Thymus (tissue), 14 donors: ENCODE measurements around the gene ADH6. TPM values are rescaled to one million over a fixed set of nuclear protein-coding genes. Genes with fewer than 3 reads are reported as not detected.
"Not testable (repeated sequence)": the region's sequence is repeated elsewhere in the genome, so short reads cannot be mapped to it uniquely, and the experiment has no call there.

Source experiments
- DNase-seq, 9 donors: peaks; one replicate each; pipeline ENCODE4 v3.0.0-alpha.2; 2013; ENCODE audit warnings: low spot score in 9 of 9, low read depth in 6 of 9, missing footprints in 1 of 9
- H3K27ac ChIP-seq, 2 donors: one replicate each; pipeline ENCODE4 v1.5.1; 2013; ENCODE audit warnings: control low read depth in 1 of 2, low read depth in 1 of 2, low read length in 1 of 2, mild to moderate bottlenecking in 1 of 2, moderate library complexity in 1 of 2
- H3K27me3 ChIP-seq, 2 donors: one replicate each; pipeline ENCODE4 v1.5.1; 2013; ENCODE audit warnings: low read length in 1 of 2; ENCODE audit not compliant: control insufficient read depth in 2 of 2, insufficient read depth in 1 of 2
- H3K36me3 ChIP-seq, 2 donors: one replicate each; pipeline ENCODE4 v1.5.1; 2013; ENCODE audit warnings: low read length in 1 of 2, mild to moderate bottlenecking in 1 of 2, moderate library complexity in 1 of 2; ENCODE audit not compliant: control insufficient read depth in 2 of 2, insufficient read depth in 2 of 2
- H3K4me1 ChIP-seq, 2 donors: one replicate each; pipeline ENCODE4 v1.5.1; 2013; ENCODE audit warnings: low read length in 2 of 2; ENCODE audit not compliant: control insufficient read depth in 2 of 2, insufficient read depth in 2 of 2
- H3K4me3 ChIP-seq, 2 donors: one replicate each; pipeline ENCODE4 v1.5.1; 2013; ENCODE audit warnings: low read length in 2 of 2, control low read depth in 1 of 2, mild to moderate bottlenecking in 1 of 2
- H3K9me3 ChIP-seq, 2 donors: one replicate each; pipeline ENCODE4 v1.5.1; 2013; ENCODE audit warnings: low read length in 1 of 2, mild to moderate bottlenecking in 1 of 2; ENCODE audit not compliant: control insufficient read depth in 2 of 2, insufficient read depth in 1 of 2
- WGBS: extraction: QIAGEN DNeasy Blood & Tissue Kit; methylation state at CpG from one replicate; pipeline ENCODE4 v1.1.7; 2013; 5-methylcytosine and 5-hydroxymethylcytosine counted together
- long read RNA-seq, 10 donors: transcript quantifications; one replicate each; lab custom pipeline, GENCODE V29; 2026
- polyA plus RNA-seq: library from polyadenylated mRNA; stranded (reverse); fragments of 200-250 nt; gene quantifications from one replicate; pipeline ENCODE4 v1.2.3, GENCODE V29; 2013
- total RNA-seq: library from RNA; stranded (reverse); fragments of 120-200 nt; gene quantifications from one replicate; pipeline ENCODE4 v1.2.4, GENCODE V29; 2013
- donor health status: healthy.

ADH6 gene
- 0.09 TPM for total RNA-seq
- 1.5 TPM for polyA plus RNA-seq
- long read RNA-seq, donor 1, result 0 reads
- long read RNA-seq, donor 2, result 0 reads
- long read RNA-seq, donor 3, result 0 reads
- long read RNA-seq, donor 4, result 0 reads
- long read RNA-seq, donor 5, partial matches to known transcripts, result 0 of 4 reads
- long read RNA-seq, donor 5, other reads (novel, unspliced or antisense), result 0 of 4 reads
- long read RNA-seq, donor 6, result 0 reads
- long read RNA-seq, donor 7, result 0 reads
- long read RNA-seq, donor 8, result 0 reads
- long read RNA-seq, donor 9, result 0 reads
- long read RNA-seq, donor 10, partial matches to known transcripts, result 0 of 1 reads
- long read RNA-seq, donor 10, other reads (novel, unspliced or antisense), result 0 of 1 reads

- WGBS, result 93% methylated on average over 3 of the region's 3 CpGs
- H3K9me3 ChIP-seq, result no peaks in the 10 kb centered on the region
These were observed at the start of gene ADH6 for GRCh38 chr4:99219072-99219471. Gene ADH6, minus strand, starts transcription at chr4:99219246. Its CDS starts 94 bp downstream, at chr4:99219152.

GRCh38 chr4:99264927-99265326 lies 45.9 kb upstream of the ADH6 start:
- H3K9me3 ChIP-seq, result peaks cover 0 to 11% of the 10 kb centered on the region in 2 donors
- DNase-seq, result no peak
- no peaks in the 10 kb centered on the region for H3K36me3 ChIP-seq
- H3K27me3 ChIP-seq, result no peaks in the 10 kb centered on the region
- H3K27ac ChIP-seq, result no peak overlapping the region
- no peak overlapping the region for H3K4me3 ChIP-seq
- no peaks in the 10 kb centered on the region for H3K4me1 ChIP-seq

More at GRCh38 chr4:99219072-99219471, at the start of gene ADH6:
- H3K36me3 ChIP-seq, result no peaks in the 10 kb centered on the region
- no peaks in the 10 kb centered on the region for H3K4me1 ChIP-seq
- H3K27ac ChIP-seq, result no peak within 1 kb of the TSS
- H3K27me3 ChIP-seq, result no peaks in the 10 kb centered on the region
- no peak for DNase-seq
- no peak within 1 kb of the TSS for H3K4me3 ChIP-seq

GRCh38 chr4:99252746-99253145 lies 33.7 kb upstream of the ADH6 start:
- no peak overlapping the region for H3K27ac ChIP-seq
- WGBS, result 91% methylated on average over 4 of the region's 4 CpGs

GRCh38 chr4:99248714-99249113 lies 29.7 kb upstream of the ADH6 start:
- H3K27ac ChIP-seq, result no peak overlapping the region
- no peaks in the 10 kb centered on the region for H3K36me3 ChIP-seq
- H3K27me3 ChIP-seq, result no peaks in the 10 kb centered on the region
- peaks cover 0 to 11% of the 10 kb centered on the region in 2 donors for H3K9me3 ChIP-seq
- WGBS, result 96% methylated on average over 1 of the region's 1 CpG
- no peak for DNase-seq
- H3K4me3 ChIP-seq, result no peak overlapping the region
- H3K4me1 ChIP-seq, result no peaks in the 10 kb centered on the region

More at GRCh38 chr4:99252746-99253145, 33.7 kb upstream of the ADH6 start:
- no peak overlapping the region for H3K4me3 ChIP-seq
- H3K9me3 ChIP-seq, result peaks cover 0 to 5% of the 10 kb centered on the region in 2 donors
- no peaks in the 10 kb centered on the region for H3K36me3 ChIP-seq
- no peak for DNase-seq
- no peaks in the 10 kb centered on the region for H3K27me3 ChIP-seq
- H3K4me1 ChIP-seq, result no peaks in the 10 kb centered on the region

- 92% methylated on average over 1 of the region's 1 CpG for WGBS
- DNase-seq, result no peak
- Histone ChIP-seq H3K4me3 (no peak overlapping the region), H3K36me3 (no peaks in the 10 kb centered on the region), H3K4me1 (no peaks in the 10 kb centered on the region), H3K27me3 (no peaks in the 10 kb centered on the region), H3K27ac (no peak overlapping the region), H3K9me3 (peaks cover 0 to 4% of the 10 kb centered on the region in 2 donors)
These were observed 16.9 kb upstream of the ADH6 start for GRCh38 chr4:99235955-99236354.

- Histone ChIP-seq H3K27me3 (no peaks in the 10 kb centered on the region), H3K4me3 (no peak overlapping the region), H3K27ac (no peak overlapping the region), H3K9me3 (peaks cover 0 to 4% of the 10 kb centered on the region in 2 donors), H3K4me1 (no peaks in the 10 kb centered on the region), H3K36me3 (no peaks in the 10 kb centered on the region)
- no peak for DNase-seq
- 92% methylated on average over 2 of the region's 2 CpGs for WGBS
These were observed 15.4 kb upstream of the ADH6 start for GRCh38 chr4:99234331-99235010.

- not testable (repeated sequence) for H3K27ac ChIP-seq, H3K27me3 ChIP-seq, H3K4me3 ChIP-seq, H3K36me3 ChIP-seq, H3K9me3 ChIP-seq, DNase-seq, H3K4me1 ChIP-seq
- WGBS, result 99% methylated on average over 2 of the region's 2 CpGs
These were observed 14.4 kb upstream of the ADH6 start for GRCh38 chr4:99233397-99233796.

- not testable (repeated sequence) for DNase-seq, H3K9me3 ChIP-seq, H3K27me3 ChIP-seq, H3K27ac ChIP-seq, H3K4me1 ChIP-seq, H3K4me3 ChIP-seq, H3K36me3 ChIP-seq
- WGBS, result 93% methylated on average over 1 of the region's 1 CpG
These were observed 9.7 kb upstream of the ADH6 start for GRCh38 chr4:99228706-99229105.

GRCh38 chr4:99227646-99228045 lies 8.6 kb upstream of the ADH6 start:
- not testable (repeated sequence) for H3K27me3 ChIP-seq, DNase-seq, H3K36me3 ChIP-seq, H3K4me3 ChIP-seq, H3K9me3 ChIP-seq, H3K4me1 ChIP-seq, H3K27ac ChIP-seq
- WGBS, result 55% methylated on average over 4 of the region's 4 CpGs
